ENCODE results near the gene NXF1.

DNA sequence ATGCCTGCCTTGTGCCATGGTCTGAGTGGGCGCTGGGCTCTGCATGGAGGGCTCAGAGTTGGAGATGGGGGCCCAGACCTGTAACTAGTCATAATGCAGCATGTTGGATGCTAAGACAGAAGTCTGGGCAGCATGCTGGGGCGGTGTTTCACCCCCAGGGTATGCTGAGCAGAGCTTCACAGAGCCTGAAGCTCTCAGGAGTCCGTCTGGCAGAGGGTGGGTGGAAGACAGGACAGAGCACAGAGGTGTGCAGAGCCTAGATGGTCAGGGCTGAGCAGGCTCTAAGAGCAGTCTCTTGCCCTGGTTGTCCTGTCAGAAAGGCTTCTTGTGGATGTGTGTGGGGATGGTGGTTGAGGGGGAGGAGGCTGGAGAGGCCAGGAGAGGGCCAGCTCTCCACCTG lies 26.8 kb downstream of the NXF1 start:
- TF ChIP-seq, protein P1, sequence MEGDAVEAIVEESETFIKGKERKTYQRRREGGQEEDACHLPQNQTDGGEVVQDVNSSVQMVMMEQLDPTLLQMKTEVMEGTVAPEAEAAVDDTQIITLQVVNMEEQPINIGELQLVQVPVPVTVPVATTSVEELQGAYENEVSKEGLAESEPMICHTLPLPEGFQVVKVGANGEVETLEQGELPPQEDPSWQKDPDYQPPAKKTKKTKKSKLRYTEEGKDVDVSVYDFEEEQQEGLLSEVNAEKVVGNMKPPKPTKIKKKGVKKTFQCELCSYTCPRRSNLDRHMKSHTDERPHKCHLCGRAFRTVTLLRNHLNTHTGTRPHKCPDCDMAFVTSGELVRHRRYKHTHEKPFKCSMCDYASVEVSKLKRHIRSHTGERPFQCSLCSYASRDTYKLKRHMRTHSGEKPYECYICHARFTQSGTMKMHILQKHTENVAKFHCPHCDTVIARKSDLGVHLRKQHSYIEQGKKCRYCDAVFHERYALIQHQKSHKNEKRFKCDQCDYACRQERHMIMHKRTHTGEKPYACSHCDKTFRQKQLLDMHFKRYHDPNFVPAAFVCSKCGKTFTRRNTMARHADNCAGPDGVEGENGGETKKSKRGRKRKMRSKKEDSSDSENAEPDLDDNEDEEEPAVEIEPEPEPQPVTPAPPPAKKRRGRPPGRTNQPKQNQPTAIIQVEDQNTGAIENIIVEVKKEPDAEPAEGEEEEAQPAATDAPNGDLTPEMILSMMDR (IDR thresholded peaks at IDR 0.05) = no peak
- no peak for TF ChIP-seq POLR2A (IDR thresholded peaks at IDR 0.05)
